ENCODE measurements around the gene DHRS9. TPM values are rescaled to one million over a fixed set of nuclear protein-coding genes. Genes with fewer than 3 reads are reported as not detected.

DHRS9 gene
- polyA plus RNA-seq, 1 experiment, result not detected

- no peak for TF ChIP-seq CTCF (IDR thresholded peaks at IDR 0.05; ENCODE audit: insufficient read depth, low read depth, low read length)
- Histone ChIP-seq H3K4me3 (ENCODE audit: low read depth, low read length) (no peak overlapping the region), H3K36me3 (ENCODE audit: control insufficient read depth, insufficient read depth, low read length) (no peaks in the 10 kb centered on the region), H3K27me3 (ENCODE audit: control insufficient read depth, insufficient read depth, low read length) (no peaks in the 10 kb centered on the region)
- ChIA-PET POLR2A (no interaction called here), CTCF (no interaction called here)
- no peak for DNase-seq (ENCODE audit: low read depth)
Observed at GRCh38 chr2:169091256-169091655, 21.9 kb downstream of the DHRS9 start.

- TF ChIP-seq CTCF (IDR thresholded peaks at IDR 0.05; ENCODE audit: insufficient read depth, low read depth, low read length), result no peak
- ChIA-PET CTCF (no interaction called here), POLR2A (no interaction called here)
- Histone ChIP-seq H3K4me3 (ENCODE audit: low read depth, low read length) (no peak overlapping the region), H3K36me3 (ENCODE audit: control insufficient read depth, insufficient read depth, low read length) (no peaks in the 10 kb centered on the region), H3K27me3 (ENCODE audit: control insufficient read depth, insufficient read depth, low read length) (0 out of 2 replicates have a peak, but pooled peaks cover 1% of the 10 kb centered on the region)
- no peak for DNase-seq (ENCODE audit: low read depth)
Observed at GRCh38 chr2:169091761-169092519, 22.6 kb downstream of the DHRS9 start.

- TF ChIP-seq CTCF (IDR thresholded peaks at IDR 0.05; ENCODE audit: insufficient read depth, low read depth, low read length), result no peak
- 0 out of 2 replicates have a peak, but pooled peaks cover 1% of the 10 kb centered on the region for H3K27me3 ChIP-seq (ENCODE audit: control insufficient read depth, insufficient read depth, low read length)
- ChIA-PET CTCF (interaction anchor here (1.6 kb wide), 1 partner anchor 16 kb away, joined by 5 read pairs; no protein-coding TSS in a partner anchor), POLR2A (no interaction called here)
- no peaks in the 10 kb centered on the region for H3K36me3 ChIP-seq (ENCODE audit: control insufficient read depth, insufficient read depth, low read length)
- no peak for DNase-seq (ENCODE audit: low read depth)
- H3K4me3 ChIP-seq (ENCODE audit: low read depth, low read length), result no peak overlapping the region
Observed at GRCh38 chr2:169093535-169093934, 24.2 kb downstream of the DHRS9 start.

GRCh38 chr2:169094676-169095075 lies 25.3 kb downstream of the DHRS9 start:
- CTCF ChIA-PET, result interaction anchor here (1.6 to 6.1 kb wide), 2 partner anchors 15 to 16 kb away, joined by 5 to 43 read pairs; no protein-coding TSS in a partner anchor
- no peak for TF ChIP-seq CTCF (IDR thresholded peaks at IDR 0.05; ENCODE audit: insufficient read depth, low read depth, low read length)

GRCh38 chr2:169095621-169096105 lies 26.3 kb downstream of the DHRS9 start:
- peak; percentile 64 for DNase-seq (ENCODE audit: low read depth)
- POLR2A ChIA-PET, result no interaction called here
- Histone ChIP-seq H3K27me3 (ENCODE audit: control insufficient read depth, insufficient read depth, low read length) (0 out of 2 replicates have a peak, but pooled peaks cover 1% of the 10 kb centered on the region), H3K36me3 (ENCODE audit: control insufficient read depth, insufficient read depth, low read length) (no peaks in the 10 kb centered on the region), H3K4me3 (ENCODE audit: low read depth, low read length) (no peak overlapping the region)
- TF ChIP-seq CTCF (IDR thresholded peaks at IDR 0.05; ENCODE audit: insufficient read depth, low read depth, low read length), result no peak
- CTCF ChIA-PET, result interaction anchor here (0.9 to 6.1 kb wide), 2 partner anchors 15 to 37 kb away, joined by 3 to 43 read pairs; no protein-coding TSS in a partner anchor

More at GRCh38 chr2:169094676-169095075, 25.3 kb downstream of the DHRS9 start:
- POLR2A ChIA-PET, result no interaction called here
- no peaks in the 10 kb centered on the region for H3K36me3 ChIP-seq (ENCODE audit: control insufficient read depth, insufficient read depth, low read length)
- no peak for DNase-seq (ENCODE audit: low read depth)
- H3K4me3 ChIP-seq (ENCODE audit: low read depth, low read length), result no peak overlapping the region
- H3K27me3 ChIP-seq (ENCODE audit: control insufficient read depth, insufficient read depth, low read length), result 0 out of 2 replicates have a peak, but pooled peaks cover 1% of the 10 kb centered on the region
